OCI-LY1 (cell line): ENCODE results near the gene SLCO4A1.

Source experiments
- H2AFZ ChIP-seq: fragments of 200-600 bp; sonication (generic), shearing (Covaris generic); 2 replicates; pipeline ENCODE4 v1.6.0; 2014; ENCODE audit warnings: antibody characterized with exemption, mild to moderate bottlenecking, low read length
- H3F3A ChIP-seq: fragments of 200-600 bp; sonication (generic), shearing (Covaris generic); 2 replicates; pipeline ENCODE4 v1.6.0; 2014; ENCODE audit warnings: mild to moderate bottlenecking, antibody characterized with exemption, low read length, moderate library complexity; ENCODE audit not compliant: insufficient read depth
- H3K27ac ChIP-seq: fragments of 200-600 bp; sonication (generic); 2 replicates; pipeline ENCODE4 v1.5.1; 2014; ENCODE audit warnings: low read length, mixed run types, mild to moderate bottlenecking, low read depth; ENCODE audit not compliant: poor library complexity, severe bottlenecking
- H3K27me3 ChIP-seq: fragments of 200-600 bp; sonication (generic); 2 replicates; pipeline ENCODE4 v1.6.0; 2014; ENCODE audit warnings: antibody characterized with exemption, mild to moderate bottlenecking, low read length, moderate library complexity; ENCODE audit not compliant: insufficient read depth
- H3K36me3 ChIP-seq: fragments of 200-600 bp; sonication (generic); 2 replicates; pipeline ENCODE4 v1.6.1; 2014; ENCODE audit warnings: mild to moderate bottlenecking, antibody characterized with exemption, low read length, moderate library complexity, mixed read lengths; ENCODE audit not compliant: insufficient read depth
- H3K4me1 ChIP-seq: fragments of 200-600 bp; sonication (generic); 2 replicates; pipeline ENCODE4 v1.5.1; 2014; ENCODE audit warnings: mild to moderate bottlenecking, low read length, moderate library complexity; ENCODE audit not compliant: insufficient read depth, severe bottlenecking
- H3K4me2 ChIP-seq: fragments of 200-600 bp; sonication (generic), shearing (Covaris generic); 2 replicates; pipeline ENCODE4 v1.6.1; 2014; ENCODE audit warnings: low read length
- H3K4me3 ChIP-seq: fragments of 200-600 bp; sonication (generic); 2 replicates; pipeline ENCODE4 v1.5.1; 2014; ENCODE audit warnings: low read length, low read depth, mild to moderate bottlenecking, mixed read lengths; ENCODE audit not compliant: poor library complexity, severe bottlenecking
- H3K79me2 ChIP-seq: fragments of 200-600 bp; shearing (Covaris generic); 2 replicates; pipeline ENCODE4 v1.6.1; 2016; ENCODE audit warnings: mixed run types, low read length, mixed read lengths; ENCODE audit not compliant: insufficient read depth
- H3K9ac ChIP-seq: fragments of 200-600 bp; sonication (generic), shearing (Covaris generic); 2 replicates; pipeline ENCODE4 v1.6.1; 2014; ENCODE audit warnings: mild to moderate bottlenecking, low read length, mixed read lengths
- H3K9me2 ChIP-seq: fragments of 200-600 bp; sonication (generic), shearing (Covaris generic); 2 replicates; pipeline ENCODE4 v1.6.1; 2014; ENCODE audit warnings: low read depth, mild to moderate bottlenecking, low read length, mixed read lengths
- H3K9me3 ChIP-seq: fragments of 200-600 bp; shearing (Covaris generic); 2 replicates; pipeline ENCODE4 v1.6.1; 2014; ENCODE audit warnings: low read length, mixed read lengths
- H4K20me1 ChIP-seq: fragments of 200-600 bp; sonication (generic), shearing (Covaris generic); 2 replicates; pipeline ENCODE4 v1.6.0; 2016; ENCODE audit warnings: mild to moderate bottlenecking, low read length; ENCODE audit not compliant: insufficient read depth
- EZH2 ChIP-seq: fragments of 200-600 bp; sonication (generic), shearing (Covaris generic); IDR thresholded peaks from 2 replicates; pipeline ENCODE4 v1.8.0; 2017; ENCODE audit warnings: borderline replicate concordance, mixed run types, mild to moderate bottlenecking, antibody characterized with exemption, low read length, moderate library complexity, mixed read lengths
- TF ChIP-seq, protein P1 (sequence below): fragments of 200-600 bp; sonication (generic), shearing (Covaris generic); IDR thresholded peaks from 2 replicates; pipeline ENCODE4 v1.5.1; 2017; ENCODE audit warnings: mild to moderate bottlenecking, antibody characterized with exemption, low read length, moderate library complexity, mixed read lengths

The SLCO4A1 gene

GRCh38 chr20:62665153-62665754 lies 23.0 kb downstream of the SLCO4A1 start:
- Histone ChIP-seq H3K27me3 (0 out of 2 replicates have a peak, but pooled peaks cover 4% of the 10 kb centered on the region), H3K4me2 (no peak overlapping the region), H3K9me2 (no peaks in the 10 kb centered on the region), H4K20me1 (no peaks in the 10 kb centered on the region), H3K9ac (no peak overlapping the region), H3K27ac (no peak overlapping the region), H3K4me3 (no peak overlapping the region), H3K9me3 (no peaks in the 10 kb centered on the region), H2AFZ (no peak overlapping the region), H3K36me3 (no peaks in the 10 kb centered on the region), H3K4me1 (no peaks in the 10 kb centered on the region), H3F3A (no peaks in the 10 kb centered on the region), H3K79me2 (no peaks in the 10 kb centered on the region)
- TF ChIP-seq, protein P1, sequence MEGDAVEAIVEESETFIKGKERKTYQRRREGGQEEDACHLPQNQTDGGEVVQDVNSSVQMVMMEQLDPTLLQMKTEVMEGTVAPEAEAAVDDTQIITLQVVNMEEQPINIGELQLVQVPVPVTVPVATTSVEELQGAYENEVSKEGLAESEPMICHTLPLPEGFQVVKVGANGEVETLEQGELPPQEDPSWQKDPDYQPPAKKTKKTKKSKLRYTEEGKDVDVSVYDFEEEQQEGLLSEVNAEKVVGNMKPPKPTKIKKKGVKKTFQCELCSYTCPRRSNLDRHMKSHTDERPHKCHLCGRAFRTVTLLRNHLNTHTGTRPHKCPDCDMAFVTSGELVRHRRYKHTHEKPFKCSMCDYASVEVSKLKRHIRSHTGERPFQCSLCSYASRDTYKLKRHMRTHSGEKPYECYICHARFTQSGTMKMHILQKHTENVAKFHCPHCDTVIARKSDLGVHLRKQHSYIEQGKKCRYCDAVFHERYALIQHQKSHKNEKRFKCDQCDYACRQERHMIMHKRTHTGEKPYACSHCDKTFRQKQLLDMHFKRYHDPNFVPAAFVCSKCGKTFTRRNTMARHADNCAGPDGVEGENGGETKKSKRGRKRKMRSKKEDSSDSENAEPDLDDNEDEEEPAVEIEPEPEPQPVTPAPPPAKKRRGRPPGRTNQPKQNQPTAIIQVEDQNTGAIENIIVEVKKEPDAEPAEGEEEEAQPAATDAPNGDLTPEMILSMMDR, result no peak
- TF ChIP-seq EZH2, result no peak

GRCh38 chr20:62665826-62666735 lies 23.8 kb downstream of the SLCO4A1 start:
- Histone ChIP-seq H3F3A (no peaks in the 10 kb centered on the region), H3K4me2 (no peak overlapping the region), H3K4me1 (no peaks in the 10 kb centered on the region), H3K27me3 (0 out of 2 replicates have a peak, but pooled peaks cover 4% of the 10 kb centered on the region), H3K79me2 (no peaks in the 10 kb centered on the region), H3K9me3 (no peaks in the 10 kb centered on the region), H3K36me3 (no peaks in the 10 kb centered on the region), H4K20me1 (no peaks in the 10 kb centered on the region), H3K9ac (no peak overlapping the region), H3K9me2 (no peaks in the 10 kb centered on the region), H3K27ac (no peak overlapping the region), H3K4me3 (no peak overlapping the region), H2AFZ (no peak overlapping the region)
- TF ChIP-seq EZH2, result no peak
- TF ChIP-seq, protein P1, result no peak

DNA sequence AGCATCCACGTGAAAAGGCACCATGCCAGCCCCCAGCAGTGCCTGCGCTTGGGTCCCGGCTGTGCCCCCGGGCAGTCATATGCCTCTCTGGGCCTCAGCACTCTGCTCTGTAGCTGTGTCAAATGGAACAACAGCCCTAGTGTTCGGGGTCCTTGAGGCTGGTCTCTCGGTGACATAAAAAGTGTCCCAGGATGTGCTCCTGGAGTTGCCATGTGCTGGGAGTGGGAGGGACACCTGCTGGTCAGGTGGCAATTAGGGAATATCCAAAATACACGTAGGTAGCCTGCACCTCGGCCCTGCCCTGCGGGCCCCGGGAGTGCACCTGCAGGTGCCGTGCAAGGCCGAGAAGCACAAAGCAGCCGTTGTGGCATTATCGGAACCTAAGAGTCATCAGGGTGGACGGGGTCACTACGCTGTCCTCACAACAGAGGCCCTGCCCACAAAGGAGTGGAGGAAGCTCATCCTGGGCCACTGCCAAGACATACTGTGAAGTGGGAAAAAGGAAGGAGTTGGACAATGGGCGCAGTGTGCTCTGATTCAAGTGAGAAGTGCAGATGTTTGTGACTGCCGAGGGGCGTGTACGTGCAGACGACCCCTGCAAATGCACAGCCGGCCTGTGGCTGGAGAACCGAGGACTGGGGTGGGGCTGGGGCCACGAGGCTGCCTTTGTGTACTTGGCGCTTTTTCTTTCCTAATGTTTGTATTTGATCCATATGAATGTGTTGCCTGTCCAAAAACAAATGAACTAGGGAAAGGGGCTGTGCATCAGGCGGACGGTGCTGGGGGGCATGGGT lies 24.6 kb downstream of the SLCO4A1 start:
- Histone ChIP-seq H3F3A (no peaks in the 10 kb centered on the region), H3K4me2 (no peak overlapping the region), H3K27ac (no peak overlapping the region), H3K9me2 (no peaks in the 10 kb centered on the region), H3K79me2 (no peaks in the 10 kb centered on the region), H4K20me1 (no peaks in the 10 kb centered on the region), H3K4me3 (no peak overlapping the region), H3K4me1 (no peaks in the 10 kb centered on the region), H2AFZ (no peak overlapping the region), H3K9ac (no peak overlapping the region), H3K27me3 (0 out of 2 replicates have a peak, but pooled peaks cover 7% of the 10 kb centered on the region), H3K9me3 (no peaks in the 10 kb centered on the region), H3K36me3 (no peaks in the 10 kb centered on the region)
- TF ChIP-seq, protein P1, result no peak
- TF ChIP-seq EZH2, result no peak
